ENCODE data around the gene PPP3CB. TPM values are rescaled to one million over a fixed set of nuclear protein-coding genes. Genes with fewer than 3 reads are reported as not detected.

Gene PPP3CB
- total RNA-seq, 3 donors from 2014 or later (not counting 1 experiment from before 2014, with no cell fraction given), result 38.7 to 49.9 (median 41.2) TPM

DNA sequence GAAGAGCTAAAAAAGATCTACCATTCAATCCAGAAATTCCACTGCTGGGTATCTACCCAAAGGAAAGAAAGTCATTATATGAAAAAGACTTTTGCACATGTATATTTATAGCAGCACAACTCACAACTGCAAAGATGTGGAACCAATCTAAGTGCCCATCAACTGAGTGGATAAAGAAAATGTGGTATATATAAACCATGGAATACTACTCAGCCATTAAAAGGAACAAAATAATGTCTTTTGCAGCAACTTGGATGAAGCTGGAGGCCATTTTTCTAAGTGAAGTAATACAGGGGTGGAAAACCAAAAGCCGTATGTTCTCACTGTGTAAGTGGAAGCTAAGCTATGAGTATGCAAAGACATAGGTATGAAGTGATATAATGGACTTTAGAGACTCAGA is 84.9 kb downstream of the PPP3CB start:
- H3K27ac Mint-ChIP-seq, result no peak overlapping the region
- Histone ChIP-seq H3K4me3 (ENCODE audit: low read length) (no peak overlapping the region), H3K4me1 (ENCODE audit: control insufficient read depth, insufficient read depth, low read length) (peaks cover 8% of the 10 kb centered on the region), H3K9me3 (ENCODE audit: control insufficient read depth, insufficient read depth, low read length) (no peaks in the 10 kb centered on the region), H3K36me3 (ENCODE audit: control insufficient read depth, insufficient read depth, low read length) (no peaks in the 10 kb centered on the region), H3K27me3 (ENCODE audit: control insufficient read depth, insufficient read depth, low read length) (no peaks in the 10 kb centered on the region), H3K27ac (ENCODE audit: low read length) (no peak overlapping the region)
- WGBS (ENCODE audit: insufficient coverage), result 95% methylated on average over 1 of the region's 1 CpG
- intact Hi-C loops (cut with micrococcal nuclease), result loop anchor here (5.0 kb wide), 1 partner anchor 164 kb away; the partner anchor contains the start of gene DNAJC9
- no peaks in the 10 kb centered on the region for H3K36me3 Mint-ChIP-seq
- peaks cover 42% of the 10 kb centered on the region in 2 donors for H3K4me1 Mint-ChIP-seq
- ATAC-seq, result no peak
- peak overlapping the region; percentile 9 for H3K4me3 Mint-ChIP-seq
- H3K27me3 Mint-ChIP-seq (ENCODE audit: low read depth in 2 of 2), result peaks cover 0 to 2% of the 10 kb centered on the region in 2 donors
- TF ChIP-seq, protein P1, sequence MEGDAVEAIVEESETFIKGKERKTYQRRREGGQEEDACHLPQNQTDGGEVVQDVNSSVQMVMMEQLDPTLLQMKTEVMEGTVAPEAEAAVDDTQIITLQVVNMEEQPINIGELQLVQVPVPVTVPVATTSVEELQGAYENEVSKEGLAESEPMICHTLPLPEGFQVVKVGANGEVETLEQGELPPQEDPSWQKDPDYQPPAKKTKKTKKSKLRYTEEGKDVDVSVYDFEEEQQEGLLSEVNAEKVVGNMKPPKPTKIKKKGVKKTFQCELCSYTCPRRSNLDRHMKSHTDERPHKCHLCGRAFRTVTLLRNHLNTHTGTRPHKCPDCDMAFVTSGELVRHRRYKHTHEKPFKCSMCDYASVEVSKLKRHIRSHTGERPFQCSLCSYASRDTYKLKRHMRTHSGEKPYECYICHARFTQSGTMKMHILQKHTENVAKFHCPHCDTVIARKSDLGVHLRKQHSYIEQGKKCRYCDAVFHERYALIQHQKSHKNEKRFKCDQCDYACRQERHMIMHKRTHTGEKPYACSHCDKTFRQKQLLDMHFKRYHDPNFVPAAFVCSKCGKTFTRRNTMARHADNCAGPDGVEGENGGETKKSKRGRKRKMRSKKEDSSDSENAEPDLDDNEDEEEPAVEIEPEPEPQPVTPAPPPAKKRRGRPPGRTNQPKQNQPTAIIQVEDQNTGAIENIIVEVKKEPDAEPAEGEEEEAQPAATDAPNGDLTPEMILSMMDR (IDR thresholded peaks at IDR 0.05), result no peak
- DNase-seq, result no peak
- no peaks in the 10 kb centered on the region for H3K9me3 Mint-ChIP-seq

DNA sequence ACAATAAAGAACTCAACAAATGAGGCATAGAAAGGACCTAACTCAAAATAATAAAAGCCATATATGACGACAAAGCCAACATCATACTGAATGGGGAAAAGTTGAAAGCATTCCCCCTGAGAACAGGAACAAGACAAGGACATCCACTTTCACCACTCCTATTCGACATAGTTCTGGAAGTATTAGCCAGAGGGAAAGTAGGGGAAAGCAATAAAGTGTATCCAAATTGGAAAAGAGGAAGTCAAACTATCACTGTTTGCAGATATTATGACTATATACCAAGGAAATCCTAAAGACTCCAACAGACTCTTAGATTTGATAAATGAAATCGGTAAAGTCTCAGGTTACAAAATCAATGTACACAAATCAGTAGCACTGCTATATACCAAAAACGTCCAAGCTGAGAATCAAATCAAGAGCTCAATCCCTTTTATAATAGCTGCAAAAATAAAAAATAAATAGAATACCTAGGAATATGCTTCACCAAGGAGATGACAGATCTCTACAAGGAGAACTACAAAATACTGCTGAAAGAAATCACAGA is 86.8 kb downstream of the PPP3CB start:
- WGBS (ENCODE audit: insufficient coverage), result 63% methylated on average over 2 of the region's 4 CpGs
- TF ChIP-seq, protein P1 (IDR thresholded peaks at IDR 0.05), result no peak
- H3K4me3 Mint-ChIP-seq, result no peak overlapping the region
- Histone ChIP-seq H3K27ac (ENCODE audit: low read length) (no peak overlapping the region), H3K27me3 (ENCODE audit: control insufficient read depth, insufficient read depth, low read length) (no peaks in the 10 kb centered on the region), H3K9me3 (ENCODE audit: control insufficient read depth, insufficient read depth, low read length) (no peaks in the 10 kb centered on the region), H3K4me3 (ENCODE audit: low read length) (no peak overlapping the region), H3K4me1 (ENCODE audit: control insufficient read depth, insufficient read depth, low read length) (peaks cover 8% of the 10 kb centered on the region), H3K36me3 (ENCODE audit: control insufficient read depth, insufficient read depth, low read length) (no peaks in the 10 kb centered on the region)
- no peaks in the 10 kb centered on the region for H3K9me3 Mint-ChIP-seq
- ATAC-seq (no peak), DNase-seq (no peak)
- H3K4me1 Mint-ChIP-seq, result peaks cover 31 to 33% of the 10 kb centered on the region in 2 donors
- intact Hi-C loops (cut with micrococcal nuclease), result no loop called here
- H3K27me3 Mint-ChIP-seq (ENCODE audit: low read depth in 2 of 2), result no peaks in the 10 kb centered on the region
- H3K36me3 Mint-ChIP-seq, result no peaks in the 10 kb centered on the region
- no peak overlapping the region for H3K27ac Mint-ChIP-seq

DNA sequence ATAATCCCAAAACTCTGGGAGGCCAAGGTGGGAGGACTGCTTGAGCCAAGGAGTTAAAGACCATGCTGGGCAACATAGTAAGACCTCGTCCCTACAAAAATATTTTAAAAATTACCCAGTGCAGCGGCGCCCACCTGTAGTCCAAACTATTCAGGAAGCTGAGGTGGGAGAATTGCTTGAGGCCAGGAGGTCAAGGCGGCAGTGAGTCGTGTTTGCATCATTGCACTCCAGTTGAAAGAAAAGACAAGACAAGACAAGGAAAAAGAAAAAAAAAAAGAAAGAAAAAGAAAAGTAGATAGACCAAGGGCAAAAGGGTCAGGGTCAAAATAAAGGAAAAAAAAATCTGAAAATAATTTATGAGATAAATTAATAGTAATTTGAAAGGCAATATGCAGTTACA is 87.8 kb downstream of the PPP3CB start:
- no peak for DNase-seq
- H3K27ac ChIP-seq (ENCODE audit: low read length), result no peak overlapping the region
- TF ChIP-seq, protein P1 (IDR thresholded peaks at IDR 0.05), result no peak
- no peaks in the 10 kb centered on the region for H3K36me3 Mint-ChIP-seq
- H3K36me3 ChIP-seq (ENCODE audit: control insufficient read depth, insufficient read depth, low read length), result no peaks in the 10 kb centered on the region
- H3K4me1 ChIP-seq (ENCODE audit: control insufficient read depth, insufficient read depth, low read length), result peaks cover 8% of the 10 kb centered on the region
- ATAC-seq, result no peak
- H3K9me3 Mint-ChIP-seq, result no peaks in the 10 kb centered on the region
- H3K9me3 ChIP-seq (ENCODE audit: control insufficient read depth, insufficient read depth, low read length), result no peaks in the 10 kb centered on the region
- peaks cover 26 to 30% of the 10 kb centered on the region in 2 donors for H3K4me1 Mint-ChIP-seq
- no peak overlapping the region for H3K4me3 ChIP-seq (ENCODE audit: low read length)
- H3K27me3 Mint-ChIP-seq (ENCODE audit: low read depth in 2 of 2), result no peaks in the 10 kb centered on the region
- intact Hi-C loops (cut with micrococcal nuclease), result no loop called here
- no peak overlapping the region for H3K27ac Mint-ChIP-seq
- WGBS (ENCODE audit: insufficient coverage), result 96% methylated on average over 5 of the region's 5 CpGs
- H3K27me3 ChIP-seq (ENCODE audit: control insufficient read depth, insufficient read depth, low read length), result no peaks in the 10 kb centered on the region
- no peak overlapping the region for H3K4me3 Mint-ChIP-seq

DNA sequence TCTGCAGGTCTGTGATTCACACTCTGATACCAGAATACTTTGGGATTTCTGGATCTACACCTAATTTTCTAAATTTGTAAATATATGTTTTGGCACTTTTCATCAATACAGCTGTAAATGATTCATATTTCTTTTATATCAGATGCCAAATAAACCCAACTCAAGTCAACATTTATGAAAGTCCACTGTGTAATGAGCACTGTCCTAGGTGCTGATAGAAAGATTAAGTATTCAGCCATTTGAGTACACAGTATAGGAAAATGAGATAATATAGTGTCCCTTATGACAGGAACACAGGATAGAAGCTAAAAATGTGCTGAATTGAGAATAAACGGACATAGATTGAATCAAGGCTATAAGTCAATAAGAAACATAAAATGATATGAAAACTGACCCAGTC is 88.3 kb downstream of the PPP3CB start:
- whole genome bisulfite sequencing (ENCODE audit: insufficient coverage), result no CpG with 5 or more reads among the region's 1 CpG
- H3K4me1 Mint-ChIP-seq, result peaks cover 22 to 25% of the 10 kb centered on the region in 2 donors
- H3K4me3 Mint-ChIP-seq, result no peak overlapping the region

More for the DNA sequence above, 88.3 kb downstream of the PPP3CB start:
- ATAC-seq (no peak), DNase-seq (no peak)
- intact Hi-C loops (cut with micrococcal nuclease), result no loop called here
- no peaks in the 10 kb centered on the region for H3K27me3 Mint-ChIP-seq (ENCODE audit: low read depth in 2 of 2)
- H3K9me3 Mint-ChIP-seq, result no peaks in the 10 kb centered on the region
- Histone ChIP-seq H3K27ac (ENCODE audit: low read length) (no peak overlapping the region), H3K4me3 (ENCODE audit: low read length) (no peak overlapping the region), H3K9me3 (ENCODE audit: control insufficient read depth, insufficient read depth, low read length) (no peaks in the 10 kb centered on the region), H3K4me1 (ENCODE audit: control insufficient read depth, insufficient read depth, low read length) (peaks cover 2% of the 10 kb centered on the region), H3K36me3 (ENCODE audit: control insufficient read depth, insufficient read depth, low read length) (no peaks in the 10 kb centered on the region), H3K27me3 (ENCODE audit: control insufficient read depth, insufficient read depth, low read length) (no peaks in the 10 kb centered on the region)
- H3K36me3 Mint-ChIP-seq, result no peaks in the 10 kb centered on the region
- TF ChIP-seq, protein P1 (IDR thresholded peaks at IDR 0.05), result no peak
- H3K27ac Mint-ChIP-seq, result no peak overlapping the region

Data from natural killer cell (primary cell).